Hematopoietic multipotent progenitor cell treated with erythropoietin and hydrocortisone succinate and interleukin-3 and kit ligand, for 15 days (in vitro differentiated cells): ENCODE data around the gene ZNF444.

Source experiments
- DNase-seq: peaks from one replicate; pipeline ENCODE4 v3.0.0-alpha.2; 2015; ENCODE audit warnings: low spot score

The ZNF444 gene

DNA sequence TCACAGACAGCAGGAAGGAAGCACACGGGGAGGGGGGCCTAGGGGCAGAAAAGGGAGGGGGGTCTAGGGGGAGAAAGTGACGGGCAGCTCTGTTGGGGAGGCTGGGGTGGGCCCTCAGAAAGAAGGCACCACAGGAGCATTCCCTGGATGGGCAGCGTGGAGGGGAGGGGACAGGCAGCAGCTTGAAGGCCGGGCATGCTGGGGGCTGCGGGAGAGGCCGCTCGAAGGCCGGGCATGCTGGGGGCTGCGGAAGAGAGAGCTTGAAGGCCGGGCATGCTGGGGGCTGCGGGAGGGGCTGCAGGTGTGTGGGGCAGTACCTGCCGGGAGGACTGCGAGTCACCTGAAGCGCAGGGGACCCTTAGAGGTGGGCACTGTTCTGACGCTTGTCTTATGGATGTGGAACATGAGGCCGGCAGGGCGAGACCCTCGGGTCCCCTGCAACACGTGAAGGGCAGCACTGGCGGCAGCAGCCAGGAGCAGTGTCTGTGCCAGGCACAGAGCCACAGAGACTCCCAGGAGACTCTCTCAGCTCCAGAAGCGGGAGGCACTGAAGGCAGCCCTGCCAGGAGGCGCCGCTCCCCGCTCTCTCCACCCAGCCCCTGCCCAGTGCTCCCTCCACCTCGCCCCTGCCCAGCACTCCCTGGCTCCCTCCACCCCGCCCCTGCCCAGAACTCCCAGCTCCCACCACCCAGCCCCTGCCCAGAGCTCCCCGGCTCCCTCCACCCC lies 33.3 kb upstream of the ZNF444 start:
- no peak for DNase-seq

DNA sequence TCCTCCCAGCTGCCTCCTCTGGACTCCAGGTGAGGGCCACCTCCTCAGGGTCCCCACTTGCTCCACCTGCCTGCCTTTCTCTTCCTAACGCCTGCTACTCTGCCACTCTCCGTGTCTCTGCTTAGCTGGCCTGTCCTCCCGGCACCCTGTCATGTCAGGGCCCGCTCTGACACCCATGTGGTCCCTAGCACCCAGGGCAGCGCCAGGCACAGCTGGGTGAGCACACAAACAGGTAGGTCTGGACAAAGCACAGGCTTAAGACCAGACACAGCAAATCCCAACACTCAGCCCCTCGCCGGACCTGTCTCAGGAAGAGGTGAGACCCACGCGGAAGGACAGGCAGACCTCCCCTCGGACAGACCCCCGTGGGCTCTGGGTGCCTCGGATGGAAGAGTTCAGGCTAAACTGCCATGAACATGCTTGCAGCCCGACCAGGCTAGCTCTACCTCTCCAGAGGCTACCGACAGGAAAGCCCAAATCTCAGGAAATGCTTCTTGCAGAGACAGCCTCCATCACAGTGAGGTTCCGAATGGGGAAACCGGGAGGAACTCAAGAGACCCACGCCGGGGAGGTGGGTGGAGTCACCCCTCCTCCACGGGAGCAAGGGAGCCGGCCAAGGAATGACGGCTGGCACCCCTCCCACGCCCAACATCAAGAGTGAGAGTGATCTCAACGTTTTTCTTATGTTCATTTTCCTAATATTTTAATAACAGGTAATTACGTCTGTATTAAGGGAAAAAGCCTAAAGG lies 32.5 kb upstream of the ZNF444 start:
- no peak for DNase-seq

DNA sequence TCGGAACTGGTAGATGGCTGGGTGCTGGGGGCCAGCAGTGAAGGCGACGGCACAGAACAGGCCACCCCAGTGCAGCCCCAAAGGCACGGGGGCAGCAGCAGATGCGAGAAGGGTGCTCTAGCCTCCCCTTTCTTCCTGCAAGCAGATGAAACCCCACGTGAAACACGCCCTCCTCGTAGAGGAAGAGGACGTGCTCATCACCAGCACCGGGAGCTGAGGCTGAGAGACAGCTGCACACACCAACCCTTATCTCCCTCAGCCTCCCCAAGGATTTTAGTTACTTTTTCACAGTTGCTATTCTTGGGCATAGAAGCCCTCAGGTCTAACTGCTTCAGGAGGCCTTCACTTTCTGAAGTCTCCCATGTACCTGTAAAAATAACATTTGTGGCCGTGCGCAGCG lies 31.9 kb upstream of the ZNF444 start:
- no peak for DNase-seq

DNA sequence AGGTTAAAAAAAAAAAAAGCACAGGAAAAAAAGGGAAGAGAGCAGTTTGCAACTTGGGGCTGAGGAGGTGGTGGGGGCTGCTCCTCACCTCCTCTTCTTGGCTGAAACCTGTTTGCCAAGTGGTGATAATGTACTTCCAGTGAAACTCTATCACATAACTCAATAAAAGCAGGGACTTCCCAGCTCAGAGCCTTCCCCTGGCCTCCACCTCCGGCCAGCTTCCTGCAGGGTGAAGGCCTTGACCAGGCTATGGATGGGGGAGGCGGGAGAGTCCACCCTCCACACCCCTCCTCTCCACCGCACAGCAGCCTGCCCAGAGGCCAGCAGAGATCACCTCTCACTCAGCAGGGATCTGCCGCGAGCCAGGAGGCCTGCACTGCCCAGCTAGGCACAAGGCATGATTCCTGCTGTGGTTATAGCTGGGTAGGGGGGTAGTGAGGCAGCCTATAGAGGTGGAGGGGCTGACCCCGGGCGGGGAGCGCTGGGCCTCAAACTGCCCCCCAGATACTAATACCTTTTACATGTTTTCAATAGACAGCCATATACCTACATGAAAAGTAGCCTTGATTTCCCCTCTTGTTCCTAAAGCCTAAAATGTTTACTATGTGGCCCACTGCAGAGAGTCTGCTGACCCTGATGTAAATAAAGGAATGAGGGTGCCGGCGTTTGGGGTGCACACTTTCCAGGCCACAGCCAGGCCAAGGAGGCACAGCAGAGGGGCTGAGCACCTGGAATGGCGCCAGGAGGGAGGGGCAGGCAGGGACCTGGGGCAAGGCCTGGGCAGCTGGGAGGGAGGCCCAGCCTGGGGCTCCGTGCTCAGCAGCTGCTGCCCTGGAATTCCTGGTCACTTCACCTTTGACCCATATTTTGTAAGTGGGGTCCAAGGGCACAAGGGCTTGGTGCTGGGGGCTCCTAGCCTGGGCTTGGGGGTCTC lies 30.3 kb upstream of the ZNF444 start:
- no peak for DNase-seq

DNA sequence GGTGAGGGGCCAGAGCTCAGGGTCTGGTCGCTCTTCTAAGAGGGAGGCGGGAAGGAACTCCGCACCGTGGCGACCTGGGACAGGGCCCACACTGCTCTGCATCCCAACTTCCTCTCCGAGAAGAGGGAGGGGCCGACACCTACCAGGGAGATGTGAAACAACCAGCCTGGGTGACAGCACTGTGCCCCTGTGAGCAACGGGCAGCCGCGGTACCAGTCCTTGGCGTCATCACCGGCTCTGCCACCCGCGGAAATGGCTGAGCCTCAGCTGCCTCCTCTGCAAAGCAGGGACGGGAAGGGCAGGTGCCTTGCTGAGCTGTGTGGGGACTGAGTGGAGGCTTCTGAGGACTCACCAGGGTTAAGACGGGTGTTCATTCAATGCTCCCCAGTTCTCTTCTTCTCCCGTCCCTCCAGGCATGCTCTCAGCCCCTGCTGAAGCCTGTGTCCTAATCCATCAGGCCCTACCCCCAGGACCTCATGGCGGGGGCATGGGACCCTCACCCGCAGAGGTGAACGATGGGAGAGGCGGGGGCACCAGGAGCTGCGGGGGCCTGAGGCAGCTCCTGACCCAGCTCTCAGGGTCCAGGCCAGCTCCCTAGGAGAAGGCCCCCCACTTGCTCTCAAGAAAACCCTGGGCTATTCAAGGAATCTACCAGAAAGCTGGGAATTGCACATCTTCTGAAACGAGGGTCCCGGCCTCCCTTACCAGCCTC lies 29.3 kb upstream of the ZNF444 start:
- DNase-seq: no peak

DNA sequence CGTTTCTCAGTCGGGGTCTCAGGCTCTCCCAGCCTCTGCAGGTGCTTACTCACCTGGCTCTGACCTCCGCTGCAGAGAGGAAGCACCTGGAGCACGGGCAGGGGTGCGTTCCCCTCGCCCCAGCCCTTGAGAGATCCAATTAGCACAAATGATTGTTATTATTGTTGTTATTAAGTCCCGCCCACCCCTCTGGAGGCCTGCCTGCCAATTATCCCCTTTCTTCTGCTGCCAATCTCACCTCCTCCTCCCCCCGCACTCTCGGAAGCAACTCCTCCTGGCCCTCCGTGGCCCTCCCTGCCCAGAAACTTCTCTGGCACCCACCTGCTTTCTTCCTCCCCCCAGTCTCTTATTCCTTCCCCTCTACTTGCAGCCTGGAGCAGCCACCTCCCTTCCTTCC lies 28.8 kb upstream of the ZNF444 start:
- DNase-seq: no peak

DNA sequence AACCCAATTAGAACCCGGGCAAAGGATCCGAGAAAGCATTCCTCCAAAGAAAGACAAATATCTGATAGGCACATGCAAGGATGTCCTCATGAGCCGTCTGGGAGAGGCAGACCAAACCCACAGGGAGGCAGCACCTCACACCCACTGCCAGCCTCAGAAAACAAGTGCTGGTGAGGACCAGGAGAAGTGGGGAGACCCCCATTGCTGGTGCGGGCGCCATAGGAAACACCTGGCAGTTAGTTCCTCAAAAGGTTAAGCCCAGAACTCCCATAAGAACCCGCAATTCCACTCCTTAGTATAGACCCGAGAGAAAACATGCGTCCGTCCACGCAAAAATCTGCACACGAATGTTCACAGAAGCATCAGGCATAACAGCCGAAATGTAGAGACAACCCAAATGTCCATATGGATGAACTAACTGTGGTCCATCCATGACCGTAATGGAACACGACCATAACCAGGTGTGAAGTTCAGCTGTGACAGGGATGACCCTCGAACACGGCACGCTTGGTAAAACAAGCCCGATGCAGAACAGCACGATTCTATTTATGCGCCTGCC lies 27.9 kb upstream of the ZNF444 start:
- no peak for DNase-seq

DNA sequence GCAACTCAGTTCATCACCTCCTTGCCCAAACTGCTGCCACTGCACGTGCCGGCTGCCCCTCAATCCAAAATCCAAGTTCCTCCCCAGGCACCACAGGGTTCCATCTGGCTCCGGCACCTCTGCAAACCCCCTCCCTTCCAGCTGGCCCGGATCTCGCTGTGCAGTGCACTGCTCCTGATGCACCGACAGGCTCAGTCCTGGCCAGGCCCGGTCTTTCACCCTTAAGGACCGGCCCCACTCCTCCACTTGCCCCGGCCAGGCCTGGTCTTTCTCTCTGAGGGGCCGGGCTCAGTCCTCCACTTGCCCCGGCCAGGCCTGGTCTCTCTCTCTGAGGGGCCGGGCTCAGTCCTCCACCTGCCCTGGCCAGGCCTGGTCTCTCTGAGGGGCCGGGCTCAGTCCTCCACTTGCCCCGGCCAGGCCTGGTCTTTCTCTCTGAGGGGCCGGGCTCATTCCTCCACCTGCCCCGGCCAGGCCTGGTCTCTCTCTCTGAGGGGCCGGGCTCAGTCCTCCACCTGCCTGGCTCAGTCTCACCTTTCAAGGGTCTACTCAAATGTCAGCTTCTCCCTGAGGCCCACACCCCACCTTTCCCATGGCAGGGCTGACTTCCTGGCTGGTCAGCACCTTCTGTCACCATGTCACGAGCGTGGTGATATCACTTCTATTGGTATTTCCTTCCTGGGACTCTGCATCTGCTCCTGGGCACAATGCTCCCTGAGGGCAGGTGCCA lies 26.9 kb upstream of the ZNF444 start:
- no peak for DNase-seq

DNA sequence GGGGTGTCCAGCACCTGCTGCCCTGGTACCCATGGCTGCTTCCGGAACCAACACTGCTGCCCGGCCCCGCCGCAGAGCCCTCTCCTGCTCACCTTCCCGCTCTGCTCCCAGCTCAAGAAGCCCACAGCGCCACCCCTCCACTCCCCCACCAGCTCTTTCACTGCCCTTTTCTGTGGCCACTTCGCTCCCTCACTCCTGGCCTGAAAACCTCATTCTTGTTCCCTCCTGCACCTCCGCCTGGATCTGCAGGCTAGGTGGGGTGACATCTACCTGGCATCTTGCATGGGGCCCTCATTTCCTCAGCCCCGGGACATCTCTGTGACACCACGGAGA lies 26.3 kb upstream of the ZNF444 start:
- DNase-seq: no peak

DNA sequence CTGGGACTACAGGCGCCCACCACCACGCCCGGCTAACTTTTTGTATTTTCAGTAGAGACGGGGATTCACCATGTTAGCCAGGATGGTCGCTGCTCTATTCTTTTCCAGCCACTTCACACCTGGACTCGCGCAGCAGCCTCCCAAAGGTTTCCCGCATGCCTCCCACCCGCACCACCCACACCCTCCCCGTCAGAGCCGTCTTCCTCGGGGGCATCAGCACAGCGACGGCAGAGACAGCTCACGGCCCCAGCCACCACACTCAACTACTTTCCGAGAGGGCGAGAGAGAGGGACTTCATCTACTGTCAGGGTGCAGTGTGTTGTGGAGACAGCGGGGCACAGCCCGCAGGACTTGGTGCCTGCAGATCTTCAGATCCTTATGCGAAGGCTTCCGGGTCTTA lies 25.6 kb upstream of the ZNF444 start:
- DNase-seq: no peak

DNA sequence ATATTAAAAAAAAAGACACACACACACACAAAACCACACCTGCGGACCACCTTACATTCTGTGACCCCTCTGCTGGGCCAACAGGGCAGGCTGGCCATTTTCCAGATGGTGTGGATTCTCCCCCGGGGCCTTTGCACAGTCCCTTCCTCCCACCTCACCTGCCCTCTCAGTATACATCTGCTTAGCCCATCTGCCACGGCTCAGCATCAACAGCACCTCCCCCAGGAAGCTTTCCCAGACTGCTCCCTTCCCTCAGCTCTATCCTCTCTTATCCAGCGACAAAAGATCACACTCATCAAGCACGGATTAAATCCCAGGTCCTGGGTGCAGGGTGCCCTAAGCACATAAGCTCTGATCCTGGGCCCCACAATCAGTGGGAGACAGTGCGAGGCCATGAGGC lies 24.5 kb upstream of the ZNF444 start:
- no peak for DNase-seq

DNA sequence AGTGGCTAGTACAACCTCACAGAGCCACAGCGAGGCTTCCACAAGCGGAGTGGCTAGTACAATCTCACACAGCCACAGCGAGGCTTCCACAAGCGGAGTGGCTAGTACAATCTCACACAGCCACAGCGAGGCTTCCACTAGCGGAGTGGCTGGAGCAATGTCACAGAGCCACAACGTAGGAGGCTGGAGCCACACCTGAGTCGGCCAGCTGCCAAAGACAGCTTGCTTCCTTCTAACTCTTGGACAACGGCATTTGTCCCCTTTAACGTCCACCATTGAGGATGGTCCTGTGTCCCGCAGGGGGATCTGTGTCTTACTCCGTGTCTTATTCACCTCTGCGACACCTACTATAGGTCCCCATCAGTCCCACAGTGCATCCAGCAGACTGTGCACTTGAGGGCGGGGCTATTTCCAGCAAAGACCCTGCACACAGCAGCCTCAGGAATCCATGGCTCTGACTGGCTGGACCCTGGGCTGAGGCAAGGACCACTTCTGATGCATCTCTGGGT lies 23.7 kb upstream of the ZNF444 start:
- no peak for DNase-seq

DNA sequence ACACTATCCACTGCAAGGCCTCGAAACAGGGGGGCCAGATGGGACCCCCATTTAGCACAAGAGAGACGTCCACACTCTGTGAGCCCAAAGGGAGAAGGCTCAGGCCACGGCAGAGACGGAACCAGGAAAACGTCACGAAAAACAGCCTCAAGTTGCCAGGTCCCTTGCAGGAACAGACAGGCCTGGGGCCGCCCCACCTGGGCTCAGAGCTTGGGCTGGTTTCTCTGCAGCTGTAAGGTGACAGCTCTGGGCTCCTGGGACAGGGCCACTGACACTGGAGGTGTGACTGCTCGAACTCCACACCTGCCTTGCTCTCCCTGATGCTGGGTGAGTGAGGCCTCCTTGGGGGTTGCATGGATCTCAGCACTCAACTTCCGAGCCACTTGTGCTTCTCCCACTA lies 23.2 kb upstream of the ZNF444 start:
- DNase-seq: no peak

DNA sequence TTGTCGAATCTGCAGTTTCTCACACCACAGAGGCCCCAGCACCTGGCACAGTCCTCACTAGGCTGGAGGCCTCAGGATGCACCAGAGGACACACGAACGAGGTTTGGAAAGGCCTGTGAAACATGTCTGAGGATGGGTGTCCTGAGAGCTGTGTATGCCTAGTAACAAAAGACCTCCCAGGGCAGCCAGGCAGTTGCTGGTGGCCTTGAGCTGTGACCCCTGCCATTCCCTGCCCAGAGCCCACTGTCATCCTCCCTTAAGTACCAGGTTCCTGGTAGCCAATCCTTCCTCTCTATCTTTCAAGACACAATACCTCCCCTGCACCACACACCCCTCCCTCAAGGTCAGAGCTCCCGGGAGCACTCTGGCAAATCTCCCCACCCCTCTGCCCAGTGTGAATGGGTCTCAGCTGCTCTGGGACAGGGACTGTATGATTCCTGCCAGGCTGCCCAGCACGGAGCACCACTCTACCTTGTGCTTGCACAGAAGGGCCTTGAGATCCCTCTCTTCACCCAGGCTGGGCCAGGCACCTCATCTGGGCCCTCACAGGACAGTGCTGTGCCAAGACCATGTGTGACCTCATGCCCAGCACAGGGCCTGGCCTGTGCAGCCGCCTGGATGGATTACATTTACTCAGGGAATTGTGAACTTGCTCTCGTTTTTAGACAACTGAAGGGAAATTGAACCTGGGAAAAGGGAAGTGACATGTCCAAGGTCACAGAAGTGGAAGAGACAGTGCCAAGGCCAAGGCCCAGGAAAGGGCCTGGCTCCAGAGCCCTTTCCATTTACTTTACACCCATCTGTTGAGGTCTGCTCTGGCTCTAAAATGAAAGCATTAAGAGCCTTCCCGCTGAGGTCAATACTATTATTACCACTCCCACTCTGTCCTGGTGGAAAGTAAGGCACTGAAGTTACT lies 22.2 kb upstream of the ZNF444 start:
- no peak for DNase-seq

DNA sequence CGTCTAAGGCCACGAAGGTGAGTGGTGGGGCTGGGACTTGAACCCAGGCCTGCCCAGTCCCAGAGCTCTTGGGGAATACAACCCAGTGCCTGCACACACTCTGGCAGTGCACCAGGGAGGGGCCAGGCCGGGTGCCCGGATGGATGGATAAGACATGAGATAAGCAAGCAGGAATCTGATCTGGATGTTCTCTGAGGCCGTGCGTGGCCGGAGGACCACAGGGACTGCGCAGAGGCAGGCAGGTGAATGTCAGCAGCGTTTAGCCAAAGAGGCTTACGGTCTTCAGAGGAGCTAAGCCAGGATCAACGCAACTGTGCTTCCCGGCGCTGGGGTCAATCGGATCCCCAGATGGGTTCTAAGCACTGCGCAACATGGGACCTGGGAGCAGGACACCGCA lies 21.5 kb upstream of the ZNF444 start:
- DNase-seq: no peak

DNA sequence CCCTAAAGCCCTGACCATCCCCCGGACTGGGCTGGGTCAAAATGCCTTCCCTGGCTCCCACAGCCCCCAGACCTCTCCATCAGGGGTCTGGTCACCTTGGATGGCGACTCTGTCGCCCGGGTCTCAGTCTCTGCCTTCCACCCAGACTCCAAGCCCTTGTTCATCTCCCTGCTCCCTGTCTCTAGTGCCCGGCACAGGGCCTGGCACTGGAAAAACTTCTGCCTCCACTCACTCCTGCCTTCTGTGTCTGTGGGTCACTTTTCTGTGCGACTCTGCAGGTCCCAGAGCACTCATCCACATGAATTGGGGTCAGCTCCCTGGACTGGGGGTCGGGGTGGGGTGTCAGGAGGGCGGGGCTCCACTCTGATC lies 21.1 kb upstream of the ZNF444 start:
- DNase-seq: no peak

DNA sequence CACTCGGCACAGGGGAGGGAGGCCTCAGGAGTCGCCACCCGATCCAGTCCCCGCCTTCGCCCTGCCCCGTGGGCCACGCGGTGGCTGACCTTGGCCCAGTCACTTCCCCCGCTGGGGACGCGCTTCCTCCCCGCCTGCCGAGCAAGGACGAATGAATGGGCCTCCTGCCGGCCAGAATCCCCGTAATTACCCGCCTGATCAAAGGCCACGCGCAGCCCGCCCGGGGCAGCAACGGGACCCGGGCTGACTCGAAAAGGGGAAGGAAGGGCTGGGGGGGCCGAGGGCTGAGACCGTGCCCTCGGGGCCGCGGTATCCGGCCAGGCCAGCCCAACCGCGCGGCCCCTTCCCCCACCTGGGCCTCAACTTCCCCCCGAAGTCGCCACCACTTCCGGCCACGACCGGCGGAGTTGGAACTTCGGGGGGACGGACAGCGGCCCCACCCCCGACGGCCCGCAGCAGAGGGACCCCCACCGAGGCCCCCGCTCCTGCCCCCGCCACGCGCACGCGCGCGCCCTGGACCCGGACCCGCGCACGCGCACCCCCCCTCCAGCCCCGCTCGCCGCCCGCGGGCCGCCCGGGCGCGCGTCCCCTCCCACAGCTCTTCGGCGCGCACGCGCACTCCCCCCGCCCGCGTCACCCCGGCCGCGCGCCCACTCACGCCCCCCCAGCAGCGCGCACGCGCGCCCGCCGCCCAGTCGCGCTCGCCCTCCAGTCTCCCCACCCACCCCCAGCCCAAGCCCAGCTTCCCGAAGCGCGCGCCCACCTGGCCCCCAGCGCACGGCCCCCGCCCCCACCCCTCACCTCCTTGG lies 20.5 kb upstream of the ZNF444 start:
- DNase-seq: peak; percentile 61

DNA sequence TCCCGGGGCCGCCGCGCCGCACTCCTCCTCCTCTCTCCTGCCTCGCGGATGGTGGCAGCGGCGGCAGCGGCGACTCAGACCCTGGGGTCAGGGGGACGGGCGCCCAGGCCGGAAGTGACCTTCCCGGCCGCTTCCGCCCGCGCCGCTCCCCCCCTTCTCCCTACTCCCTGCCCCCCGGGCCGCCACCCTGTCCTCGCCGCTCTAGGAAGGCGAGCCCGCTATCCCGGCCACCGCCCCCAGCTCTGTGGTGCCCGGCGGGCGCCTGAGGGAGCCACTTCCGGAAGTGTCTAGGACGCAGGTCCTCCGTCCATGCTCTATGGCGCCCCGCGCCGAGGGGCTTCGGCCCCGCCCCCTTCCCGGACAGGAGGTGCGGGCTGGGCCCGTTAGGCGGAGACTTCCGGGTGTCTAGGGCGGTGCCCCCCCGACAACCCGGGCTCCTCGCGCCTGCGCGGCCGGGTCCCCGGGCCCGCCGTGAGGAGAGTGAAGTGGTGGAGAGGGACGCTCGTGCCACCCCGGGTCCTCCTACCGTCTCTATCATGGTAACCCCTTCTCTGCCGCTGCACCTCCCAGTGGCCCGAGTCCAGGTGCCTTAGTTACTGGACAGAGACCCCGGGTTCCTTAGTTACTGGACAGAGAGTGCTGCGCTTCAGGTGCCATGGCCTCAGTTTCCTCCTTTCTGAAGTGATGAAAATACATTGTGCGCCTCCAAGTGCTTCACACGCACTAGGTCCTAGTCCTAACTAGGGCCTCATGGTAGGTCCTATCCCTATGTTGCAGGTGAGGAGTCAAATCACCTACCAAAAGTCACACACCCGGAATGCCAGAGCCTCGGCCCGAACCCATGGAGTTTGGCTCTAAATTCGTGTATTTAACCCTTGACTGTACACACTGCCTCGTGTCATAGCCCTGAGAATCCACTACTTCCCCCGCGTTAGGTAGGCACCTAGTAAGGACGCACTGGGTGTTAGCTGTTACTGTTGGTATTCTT lies 19.6 kb upstream of the ZNF444 start, which contains the start of gene ZNF787:
Gene ZNF787, minus strand, starts transcription at position 116 of the 988 bp plus-strand sequence. CDS start 18,078 bp downstream, outside the sequence.
- peak; percentile 86 for DNase-seq
